HL-60/S4 treated with retinoic acid at 250 ng/mL for 4 days and 3 days (cell line): Measurements from ENCODE around the gene COQ3.
"Not testable (repeated sequence)": the region's sequence is repeated elsewhere in the genome, so short reads cannot be mapped to it uniquely, and the experiment has no call there.

Experiments used
- in situ Hi-C: fragments of 300-500 bp; cut with MboI; formaldehyde crosslinking; loops from 2 replicates; pipeline ENCODE4 v1.7.0; 2022; ENCODE audit warnings: low sequenced_read_pairs

The COQ3 gene

GRCh38 chr6:99384507-99384906 is 9.5 kb downstream of the COQ3 start:
- in situ Hi-C loops = no loop called here

- in situ Hi-C loops = no loop called here
Measured at GRCh38 chr6:99378636-99379035, 15.4 kb downstream of the COQ3 start.

DNA sequence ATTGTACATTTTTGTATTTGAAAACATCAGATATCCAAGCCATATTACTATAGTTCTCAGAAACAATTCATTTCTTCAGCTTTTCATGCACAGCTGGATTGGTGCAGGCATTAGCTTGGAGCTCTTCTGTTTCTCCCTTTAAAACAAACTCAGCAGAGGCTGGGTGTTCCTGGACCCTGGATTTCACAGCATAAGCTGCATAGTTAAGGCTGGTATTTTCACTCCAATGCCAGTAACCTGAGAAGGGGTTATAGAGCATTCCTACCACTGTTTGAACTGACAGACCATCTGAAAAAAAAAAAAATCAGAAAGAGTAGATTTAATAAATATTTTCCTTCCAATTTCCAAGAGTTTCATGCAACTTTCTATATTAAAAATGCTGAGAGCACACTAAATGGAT is 24.5 kb downstream of the COQ3 start:
- in situ Hi-C loops = no loop called here

DNA sequence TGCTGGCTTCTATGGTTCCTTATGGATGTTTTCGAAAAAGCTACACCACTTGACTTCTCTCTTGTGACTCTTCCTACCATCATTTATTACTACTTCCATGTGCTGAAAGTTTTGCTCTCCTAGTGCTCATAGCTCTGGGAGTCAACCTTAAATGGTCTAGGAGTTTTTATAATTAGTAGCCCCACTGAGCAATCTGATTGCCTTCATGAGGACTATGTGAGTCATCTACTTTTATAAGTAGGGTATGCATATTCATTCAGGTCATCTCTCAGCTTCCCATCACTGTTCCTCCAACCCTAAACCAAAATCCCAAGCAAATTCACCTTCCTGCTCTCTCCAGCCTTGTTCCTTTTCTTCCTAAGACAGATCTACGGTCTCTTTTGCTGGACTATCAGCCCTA is 27.1 kb downstream of the COQ3 start:
- in situ Hi-C loops = no loop called here

DNA sequence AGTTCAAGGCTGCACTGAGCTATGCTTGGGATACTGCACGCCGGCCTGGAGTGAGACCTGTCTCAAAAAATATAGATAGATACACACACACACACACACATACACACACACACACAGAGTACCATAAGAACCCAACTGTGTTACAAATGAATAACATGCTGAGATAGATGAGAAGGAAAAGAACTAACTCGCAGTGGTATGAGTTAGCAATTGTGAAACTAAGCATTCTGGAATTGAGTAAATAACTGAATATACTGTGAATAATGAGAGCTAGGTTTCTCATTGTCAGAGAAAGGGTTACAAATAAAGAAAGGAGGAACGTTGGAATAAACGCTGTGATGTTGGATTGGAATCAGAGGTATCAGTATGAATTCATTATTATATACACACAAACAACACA is 30.0 kb downstream of the COQ3 start:
- in situ Hi-C loops = no loop called here

GRCh38 chr6:99362678-99363268 is 31.2 kb downstream of the COQ3 start:
- in situ Hi-C loops = no loop called here

GRCh38 chr6:99359800-99360199 is 34.2 kb downstream of the COQ3 start:
- in situ Hi-C loops = no loop called here

DNA sequence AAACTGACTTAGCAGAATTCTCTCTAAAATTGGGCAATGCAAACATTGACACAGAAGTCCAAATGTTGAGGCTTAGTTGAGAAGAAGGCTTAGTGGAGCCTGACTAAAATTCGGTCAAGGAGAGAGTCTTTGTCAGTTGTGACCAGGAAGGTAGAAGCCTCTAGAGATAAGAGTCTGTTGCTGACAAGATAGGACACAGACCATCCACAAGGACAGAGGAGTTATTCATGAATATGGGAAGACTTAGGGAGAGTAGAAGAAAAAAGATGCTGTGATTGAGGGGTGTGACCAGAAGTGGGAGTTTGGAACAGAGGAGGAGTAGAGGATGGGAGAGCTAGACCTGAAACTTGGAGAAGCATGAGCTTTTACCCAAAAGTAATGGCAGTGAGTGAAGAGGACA is 37.4 kb downstream of the COQ3 start:
- in situ Hi-C loops = no loop called here

DNA sequence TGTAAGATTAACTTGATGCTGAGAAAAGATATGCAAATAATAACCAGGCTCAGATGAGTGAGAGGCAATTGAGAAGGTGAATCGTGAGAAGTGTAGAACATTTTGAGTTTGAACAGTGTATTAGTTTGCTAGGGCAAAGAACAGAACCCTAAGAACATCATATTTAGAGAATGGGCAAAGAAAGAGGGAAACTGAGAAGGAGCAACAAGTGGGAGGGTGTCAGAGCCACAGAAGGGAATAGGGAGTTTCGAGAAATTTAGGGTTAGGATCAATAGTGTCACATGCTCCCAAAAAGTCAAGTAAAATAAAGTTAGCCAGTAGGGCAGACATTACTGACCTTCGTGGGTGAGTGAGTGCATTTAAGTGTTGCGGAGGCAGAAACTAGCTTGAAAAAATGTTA is 39.0 kb downstream of the COQ3 start:
- in situ Hi-C loops = no loop called here

GRCh38 chr6:99353126-99353525 is 40.9 kb downstream of the COQ3 start:
- in situ Hi-C loops = no loop called here

GRCh38 chr6:99350573-99350972 is 43.4 kb downstream of the COQ3 start:
- in situ Hi-C loops = no loop called here

DNA sequence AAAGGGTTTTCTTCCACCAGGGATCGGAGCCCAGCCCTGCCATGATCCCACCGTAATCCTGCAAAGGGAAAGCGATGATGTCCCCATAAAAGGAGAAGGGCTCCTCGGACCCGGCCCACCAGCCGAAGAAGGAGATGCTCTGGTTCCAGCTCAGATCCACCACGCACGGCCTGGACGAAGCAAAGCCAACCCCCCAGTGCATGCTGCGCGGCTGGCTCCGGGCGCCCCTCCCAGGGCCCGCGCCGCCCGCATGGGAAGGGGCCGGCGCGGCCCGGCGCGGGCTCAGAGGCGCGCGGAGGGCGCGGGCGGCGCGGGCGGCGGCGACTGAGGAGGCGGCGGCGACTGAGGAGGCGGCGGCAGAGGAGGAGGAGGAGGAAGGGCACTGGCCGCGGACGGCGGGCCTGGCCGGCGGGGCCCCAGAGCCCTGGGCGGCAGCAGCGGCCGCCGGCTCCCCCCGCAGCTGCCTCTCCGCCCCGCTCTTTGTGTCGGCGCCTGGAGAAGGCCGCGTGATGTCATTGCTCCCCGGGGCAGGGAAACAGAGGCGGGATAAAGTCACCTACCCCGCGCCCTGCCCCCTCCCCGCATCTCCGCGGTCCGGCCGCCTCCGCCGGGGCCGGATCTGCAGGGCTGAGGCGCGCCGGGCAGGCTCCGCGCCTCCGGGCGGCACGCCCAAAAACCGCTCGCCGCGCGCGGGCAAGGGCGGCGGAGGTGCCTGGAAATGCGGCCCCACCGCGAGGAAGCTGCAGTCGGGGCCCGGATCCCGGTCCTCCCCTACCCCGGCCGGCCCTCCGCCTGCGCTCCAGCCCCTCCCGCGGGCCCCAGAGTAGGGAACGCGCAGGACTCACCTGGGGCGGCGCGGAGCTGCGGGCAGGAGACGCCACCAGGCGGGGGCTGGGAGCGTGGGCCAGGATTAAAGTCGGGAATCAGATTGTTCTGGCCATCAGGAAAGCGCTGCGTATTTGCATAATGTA is 44.5 kb downstream of the COQ3 start, which contains the start of gene FAXC:
TSS of gene FAXC (minus strand) at position 504 of the 971 bp plus-strand sequence. CDS start at position 202, 302 bp downstream.
- in situ Hi-C loops = no loop called here

GRCh38 chr6:99348288-99349170 is 45.5 kb downstream of the COQ3 start:
- in situ Hi-C loops = no loop called here

- in situ Hi-C loops = no loop called here
Measured at GRCh38 chr6:99347804-99348203, 46.2 kb downstream of the COQ3 start.

DNA sequence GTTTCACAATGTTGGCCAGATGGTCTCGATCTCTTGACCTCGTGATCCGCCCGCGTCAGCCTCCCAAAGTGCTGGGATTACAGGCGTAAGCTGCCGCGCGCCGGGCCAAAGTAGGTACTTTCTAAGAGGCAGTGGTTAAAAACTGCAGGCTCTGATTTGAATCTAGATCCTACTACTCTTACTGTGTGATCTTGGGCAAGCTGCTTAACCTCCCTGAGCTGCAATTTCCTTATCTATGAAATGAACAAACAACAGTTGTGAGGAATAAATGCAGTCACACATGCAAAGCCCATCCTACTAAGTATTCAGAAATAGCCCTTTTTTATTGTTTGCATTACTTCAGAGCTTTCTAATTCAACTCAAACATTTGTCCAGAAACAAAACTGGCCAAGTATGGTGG is 47.4 kb downstream of the COQ3 start:
- in situ Hi-C loops = no loop called here

DNA sequence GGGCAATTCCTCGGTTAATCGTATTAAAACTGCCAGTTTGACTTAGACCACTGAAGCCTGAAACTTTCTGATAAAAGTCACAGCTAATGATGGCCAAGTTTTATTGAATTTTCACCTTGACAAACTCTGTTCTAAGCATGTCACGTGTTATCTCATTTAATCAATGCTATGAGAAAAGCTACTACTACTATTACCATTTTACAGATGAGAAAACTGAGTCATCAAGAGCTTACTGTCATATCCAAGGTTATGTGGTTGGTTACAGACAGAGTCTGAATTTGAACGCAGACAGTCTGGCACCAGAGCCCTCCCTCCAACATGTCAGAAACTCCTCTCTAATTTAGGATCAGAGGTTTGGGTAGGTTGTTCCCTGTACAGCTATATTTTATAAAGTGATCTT is 48.8 kb downstream of the COQ3 start:
- in situ Hi-C loops = no loop called here

- in situ Hi-C loops = no loop called here
Measured at GRCh38 chr6:99344289-99344688, 49.7 kb downstream of the COQ3 start.

DNA sequence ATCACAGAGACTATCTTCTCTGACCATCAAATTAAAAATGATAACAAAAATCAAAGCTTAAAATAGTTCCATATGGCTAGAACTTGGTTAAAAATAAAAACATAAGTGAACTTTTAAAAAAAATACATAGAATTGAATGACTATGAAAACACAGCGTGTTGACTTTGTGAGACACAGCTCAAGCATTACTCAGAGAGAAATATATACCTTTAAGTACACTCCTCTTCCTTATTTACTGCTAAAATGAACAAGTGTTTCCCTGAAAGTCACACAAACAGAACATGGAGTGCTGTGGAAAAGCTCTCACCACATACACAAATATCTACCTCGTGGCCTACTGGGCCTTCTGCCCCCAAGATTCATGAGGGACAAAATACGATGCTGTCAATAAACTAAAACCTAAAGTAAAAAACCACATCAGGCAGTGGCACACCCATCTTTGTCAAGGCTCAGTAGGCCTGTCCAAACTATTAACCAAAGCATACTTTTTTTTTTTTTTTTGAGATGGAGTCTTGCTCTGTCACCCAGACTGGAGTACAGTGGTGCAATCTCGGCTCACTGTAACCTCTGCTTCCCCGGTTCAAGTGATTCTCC is 52.0 kb downstream of the COQ3 start:
- in situ Hi-C loops = no loop called here

- in situ Hi-C loops = no loop called here
Measured at GRCh38 chr6:99338188-99338587, 55.8 kb downstream of the COQ3 start.

DNA sequence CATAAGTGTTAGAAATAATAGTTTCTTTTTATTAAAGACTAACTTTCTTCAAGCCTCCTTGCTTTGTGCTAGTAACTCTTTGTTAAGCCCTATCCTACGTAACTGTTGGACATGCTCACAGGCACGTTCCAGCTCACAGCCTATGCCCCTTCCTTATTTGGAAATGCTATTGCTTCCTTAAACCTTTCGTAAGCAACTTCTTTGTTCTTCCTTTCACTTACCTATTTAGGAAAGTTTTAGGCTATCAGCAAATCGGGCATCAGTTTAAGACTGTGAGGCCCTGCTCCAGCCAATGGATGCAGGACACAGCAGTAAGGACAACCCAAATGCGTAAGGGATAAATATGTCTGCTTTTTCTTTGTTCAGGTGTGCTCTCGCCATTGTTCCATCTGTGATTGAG is 58.7 kb downstream of the COQ3 start:
- in situ Hi-C loops = not testable (repeated sequence)
